GM12878 (cell line): Measurements from ENCODE around the gene MT3. TPM values are rescaled to one million over a fixed set of nuclear protein-coding genes. Genes with fewer than 3 reads are reported as not detected.

Experiments
- ATAC-seq: fragments of 200-7000 bp; cut with Tn5 transposase; 3 replicates; pipeline ENCODE4 v1.9.1; 2020; ENCODE audit warnings: mild to moderate bottlenecking, moderate library complexity
- BruUV-seq: library from RNA; stranded (reverse); fragments of 400-500 nt; replicated peaks from 2 replicates; lab custom pipeline; 2021; lab: Mats Ljungman, UMichigan
- CTCF ChIA-PET: fragments of 300-600 bp; sonication (Branson Sonifier 250); formaldehyde crosslinking; extraction: SDS; loops from one replicate; lab custom pipeline; 2021; ENCODE audit warnings: inconsistent platforms; lab: Yijun Ruan, JAX
- POLR2A ChIA-PET: fragments of 350-600 bp; formaldehyde crosslinking; extraction: SDS; loops from one replicate; lab custom pipeline; 2021; ENCODE audit warnings: inconsistent platforms; lab: Charles Lee
- RAD21 ChIA-PET: fragments of 300-600 bp; sonication (Branson Sonifier 250); formaldehyde crosslinking; loops from one replicate; lab custom pipeline; 2023; ENCODE audit warnings: antibody characterized with exemption; ENCODE audit not compliant: unreplicated experiment; lab: Charles Lee
- SMC1A ChIA-PET: fragments of 300-600 bp; sonication (Branson Sonifier 250); formaldehyde crosslinking; loops from one replicate; lab custom pipeline; 2023; ENCODE audit not compliant: unreplicated experiment, uncharacterized antibody; lab: Charles Lee
- DNase-seq: peaks from one replicate; pipeline ENCODE4 v3.0.0-alpha.2; 2011; ENCODE audit warnings: low read depth, low spot score
- FAIRE-seq: peaks from 3 replicates; lab custom pipeline; 2011; peaks lifted over from hg19 to GRCh38; lab: Jason Lieb, UNC
- H2AFZ ChIP-seq: 2 replicates; pipeline ENCODE4 v1.6.0; 2011; ENCODE audit warnings: low read depth, low read length, control low read depth; ENCODE audit not compliant: control insufficient read depth
- H3K27ac ChIP-seq: 2 replicates; pipeline ENCODE4 v1.5.1; 2011; ENCODE audit warnings: control low read depth; ENCODE audit not compliant: control insufficient read depth, insufficient read depth
- H3K27me3 ChIP-seq, 2 experiments: replicated peaks in 1 of 2; 2 replicates each; pipeline versions ENCODE4 v1.6.0 to v1.6.1; 2011; ENCODE audit warnings: low read length in 1 of 2; ENCODE audit not compliant: control insufficient read depth in 2 of 2, insufficient read depth in 2 of 2
- H3K36me3 ChIP-seq, 2 experiments: 2 replicates each; pipeline ENCODE4 v1.5.1; 2011; ENCODE audit warnings: low read length in 1 of 2; ENCODE audit not compliant: control insufficient read depth in 2 of 2, insufficient read depth in 2 of 2
- H3K4me1 ChIP-seq: 2 replicates; pipeline ENCODE4 v1.6.1; 2011; ENCODE audit warnings: mild to moderate bottlenecking, low read length, moderate library complexity, mixed read lengths; ENCODE audit not compliant: control insufficient read depth, insufficient read depth
- H3K4me2 ChIP-seq: 2 replicates; pipeline ENCODE4 v1.6.0; 2011; ENCODE audit warnings: control low read depth; ENCODE audit not compliant: control insufficient read depth, insufficient read depth
- H3K4me3 ChIP-seq: fragments of 200-600 bp; sonication (generic); 2 replicates; pipeline ENCODE4 v1.5.1; 2016
- H3K79me2 ChIP-seq: 2 replicates; pipeline ENCODE4 v1.6.0; 2011; ENCODE audit warnings: low read length; ENCODE audit not compliant: control insufficient read depth, insufficient read depth
- H3K9ac ChIP-seq: 2 replicates; pipeline ENCODE4 v1.8.0; 2011; ENCODE audit warnings: low read length, control low read depth, mixed read lengths; ENCODE audit not compliant: control insufficient read depth, insufficient read depth
- H3K9me3 ChIP-seq: replicated peaks from 3 replicates; pipeline ENCODE4 v1.5.1; 2011; ENCODE audit warnings: mild to moderate bottlenecking, low read length; ENCODE audit not compliant: control insufficient read depth, insufficient read depth
- H4K20me1 ChIP-seq: 2 replicates; pipeline ENCODE4 v1.6.0; 2011; ENCODE audit not compliant: control insufficient read depth, insufficient read depth
- CHD2 ChIP-seq: IDR thresholded peaks from 2 replicates; pipeline ENCODE4 v1.6.1; 2011; ENCODE audit warnings: low read depth, low read length, improper control_type of control experiment, borderline replicate concordance
- ETV6 ChIP-seq, 2 experiments: fragments of 450-650 bp in 1 of 2; IDR thresholded peaks in 1 of 2; conservative IDR thresholded peaks in 1 of 2; 2 replicates each; pipeline ENCODE4 v1.6.1; 2014; ENCODE audit warnings: antibody characterized with exemption in 1 of 2, borderline replicate concordance in 1 of 2, low read depth in 1 of 2, mild to moderate bottlenecking in 1 of 2, moderate library complexity in 1 of 2
- MTA3 ChIP-seq: IDR thresholded peaks from 2 replicates; pipeline ENCODE4 v1.6.1; 2012; ENCODE audit warnings: low read length, inconsistent platforms, borderline replicate concordance
- PAX5 ChIP-seq: IDR thresholded peaks from 2 replicates; pipeline ENCODE4 v1.6.1; 2011; ENCODE audit warnings: low read depth, low read length, borderline replicate concordance
- SUPT20H ChIP-seq: IDR thresholded peaks from 2 replicates; pipeline ENCODE4 v1.6.1; 2011; ENCODE audit warnings: low read depth, mild to moderate bottlenecking, low read length, moderate library complexity, borderline replicate concordance; ENCODE audit not compliant: control insufficient read depth
- WGBS: methylation state at CpG from one replicate; pipeline ENCODE4 v1.1.6; 2016; ENCODE audit warnings: low lambda C conversion rate; ENCODE audit not compliant: insufficient replicate concordance, insufficient coverage; ENCODE audit errors: missing lambda C conversion rate; 5-methylcytosine and 5-hydroxymethylcytosine counted together
- in situ Hi-C: fragments of 300-500 bp; cut with MboI; formaldehyde crosslinking; loops from 9 replicates; pipeline ENCODE4 v1.14.3; 2018; ENCODE audit warnings: mixed read lengths
- intact Hi-C: fragments of 100-400 bp; cut with micrococcal nuclease; formaldehyde crosslinking; loops from one replicate; pipeline ENCODE4 v1.14.2; 2022; ENCODE audit not compliant: unreplicated experiment
- polyA plus RNA-seq, 11 experiments: library from polyadenylated mRNA; depleted of rRNA in 4 of 11; unstranded in 6 of 11; stranded (reverse) in 5 of 11; fragments of >200 nt; fragmentation: Nextera tagmentation in 4 of 11; fragmentation: Illumina TruSeq in 1 of 11; extraction: Ambion mirVana in 4 of 11; extraction: Trizol in 1 of 11; gene quantifications; 1 replicate in 1 of 11; 2 replicates in 10 of 11; pipeline versions ENCODE4 v1.2.1 to v1.2.3, GENCODE V29; 2011 to 2016; ENCODE audit warnings: inconsistent platforms in 2 of 11, missing spikeins in 2 of 11, low read depth in 1 of 11
- total RNA-seq, 4 experiments: library from RNA; depleted of rRNA in 3 of 4; stranded (reverse); fragments of >200 nt in 3 of 4; fragmentation: Illumina TruSeq in 1 of 4; extraction: Trizol in 1 of 4; gene quantifications; 2 replicates each; pipeline versions ENCODE4 v1.2.1 to v1.2.3, GENCODE V29; 2013 to 2021
- TF ChIP-seq, protein P1 (sequence below): fragments of 450-650 bp; IDR thresholded peaks from 2 replicates; pipeline ENCODE4 v1.6.1; 2018; ENCODE audit warnings: mild to moderate bottlenecking, low read depth, moderate library complexity; ENCODE audit not compliant: partially characterized antibody

MT3 gene
- total and polyA plus RNA-seq, 10 of the 15 experiments (the other 5 are each of a cell fraction or from before 2014, with no cell fraction given), result 0.41 TPM; not detected in 9

DNA sequence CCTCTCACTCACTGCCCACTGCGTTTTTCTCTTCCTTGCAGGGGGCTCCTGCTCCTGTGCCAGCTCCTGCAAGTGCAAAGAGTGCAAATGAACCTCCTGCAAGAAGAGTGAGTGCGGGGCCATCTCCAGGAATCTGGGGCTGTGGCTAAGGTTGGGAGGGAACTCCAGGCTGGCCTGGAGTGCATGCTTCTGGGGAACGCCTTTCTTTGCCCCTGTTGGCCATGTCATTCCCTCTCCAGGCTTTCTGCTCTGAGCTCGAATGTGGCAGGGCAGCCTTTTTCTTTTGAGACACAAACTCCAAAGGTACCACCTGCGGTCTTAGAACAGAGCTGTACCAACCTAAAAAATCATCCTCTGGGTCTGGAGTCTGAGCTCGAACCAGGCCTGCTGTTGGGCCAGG, 28.8 kb downstream of the MT3 start:
- no TSS peak for BruUV-seq
- no peak for ATAC-seq
- no peaks in the 10 kb centered on the region for H3K9me3 ChIP-seq
- intact Hi-C loops (no loop called here), in situ Hi-C loops (no loop called here)
- ChIA-PET RAD21 (no interaction called here), CTCF (no interaction called here), SMC1A (interaction anchor here (1.2 kb wide), 1 partner anchor 8 kb away, joined by 3 read pairs; no protein-coding TSS in a partner anchor), POLR2A (interaction anchor here (0.7 kb wide), 1 partner anchor 12 kb away, joined by 3 read pairs; no protein-coding TSS in a partner anchor)
- TF ChIP-seq, protein P1, sequence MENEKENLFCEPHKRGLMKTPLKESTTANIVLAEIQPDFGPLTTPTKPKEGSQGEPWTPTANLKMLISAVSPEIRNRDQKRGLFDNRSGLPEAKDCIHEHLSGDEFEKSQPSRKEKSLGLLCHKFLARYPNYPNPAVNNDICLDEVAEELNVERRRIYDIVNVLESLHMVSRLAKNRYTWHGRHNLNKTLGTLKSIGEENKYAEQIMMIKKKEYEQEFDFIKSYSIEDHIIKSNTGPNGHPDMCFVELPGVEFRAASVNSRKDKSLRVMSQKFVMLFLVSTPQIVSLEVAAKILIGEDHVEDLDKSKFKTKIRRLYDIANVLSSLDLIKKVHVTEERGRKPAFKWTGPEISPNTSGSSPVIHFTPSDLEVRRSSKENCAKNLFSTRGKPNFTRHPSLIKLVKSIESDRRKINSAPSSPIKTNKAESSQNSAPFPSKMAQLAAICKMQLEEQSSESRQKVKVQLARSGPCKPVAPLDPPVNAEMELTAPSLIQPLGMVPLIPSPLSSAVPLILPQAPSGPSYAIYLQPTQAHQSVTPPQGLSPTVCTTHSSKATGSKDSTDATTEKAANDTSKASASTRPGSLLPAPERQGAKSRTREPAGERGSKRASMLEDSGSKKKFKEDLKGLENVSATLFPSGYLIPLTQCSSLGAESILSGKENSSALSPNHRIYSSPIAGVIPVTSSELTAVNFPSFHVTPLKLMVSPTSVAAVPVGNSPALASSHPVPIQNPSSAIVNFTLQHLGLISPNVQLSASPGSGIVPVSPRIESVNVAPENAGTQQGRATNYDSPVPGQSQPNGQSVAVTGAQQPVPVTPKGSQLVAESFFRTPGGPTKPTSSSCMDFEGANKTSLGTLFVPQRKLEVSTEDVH, result no peak
- no peak for TF ChIP-seq ETV6 (conservative IDR thresholded peaks at IDR 0.05 in 1 of 2, IDR thresholded peaks at IDR 0.05 in 1 of 2; ENCODE audit: borderline replicate concordance in 1 of 2, low read depth in 1 of 2)
- no peak for TF ChIP-seq PAX5
- no peak for TF ChIP-seq SUPT20H
- no peak for TF ChIP-seq CHD2
- TF ChIP-seq MTA3, result no peak
- H3K27ac ChIP-seq, result no peak overlapping the region
- no peak overlapping the region for H3K9ac ChIP-seq
- peaks cover 0 to 5% of the 10 kb centered on the region in 2 experiments; a peak in 2 of 4 replicates for H3K27me3 ChIP-seq
- H3K4me1 ChIP-seq, result peaks cover 4% of the 10 kb centered on the region; the same call in 1 of the 2 replicates
- H4K20me1 ChIP-seq, result no peaks in the 10 kb centered on the region
- no peaks in the 10 kb centered on the region for H3K79me2 ChIP-seq
- no peak for FAIRE-seq
- WGBS, result 25% methylated on average over 6 of the region's 6 CpGs
- H2AFZ ChIP-seq, result no peak overlapping the region
- no peak overlapping the region for H3K4me3 ChIP-seq
- DNase-seq, result no peak
- no peak overlapping the region for H3K4me2 ChIP-seq
- no peaks in the 10 kb centered on the region for H3K36me3 ChIP-seq
